ENCODE results near the gene EPHX1. TPM values are rescaled to one million over a fixed set of nuclear protein-coding genes. Genes with fewer than 3 reads are reported as not detected.
A peak's percentile ranks its signal among the peaks of the same experiment; 100 is the strongest.
"Not testable (repeated sequence)": the region's sequence is repeated elsewhere in the genome, so short reads cannot be mapped to it uniquely, and the experiment has no call there.

The EPHX1 gene
- total and polyA plus RNA-seq, 2 donors from 2014 or later, result 78.6 to 178 TPM

DNA sequence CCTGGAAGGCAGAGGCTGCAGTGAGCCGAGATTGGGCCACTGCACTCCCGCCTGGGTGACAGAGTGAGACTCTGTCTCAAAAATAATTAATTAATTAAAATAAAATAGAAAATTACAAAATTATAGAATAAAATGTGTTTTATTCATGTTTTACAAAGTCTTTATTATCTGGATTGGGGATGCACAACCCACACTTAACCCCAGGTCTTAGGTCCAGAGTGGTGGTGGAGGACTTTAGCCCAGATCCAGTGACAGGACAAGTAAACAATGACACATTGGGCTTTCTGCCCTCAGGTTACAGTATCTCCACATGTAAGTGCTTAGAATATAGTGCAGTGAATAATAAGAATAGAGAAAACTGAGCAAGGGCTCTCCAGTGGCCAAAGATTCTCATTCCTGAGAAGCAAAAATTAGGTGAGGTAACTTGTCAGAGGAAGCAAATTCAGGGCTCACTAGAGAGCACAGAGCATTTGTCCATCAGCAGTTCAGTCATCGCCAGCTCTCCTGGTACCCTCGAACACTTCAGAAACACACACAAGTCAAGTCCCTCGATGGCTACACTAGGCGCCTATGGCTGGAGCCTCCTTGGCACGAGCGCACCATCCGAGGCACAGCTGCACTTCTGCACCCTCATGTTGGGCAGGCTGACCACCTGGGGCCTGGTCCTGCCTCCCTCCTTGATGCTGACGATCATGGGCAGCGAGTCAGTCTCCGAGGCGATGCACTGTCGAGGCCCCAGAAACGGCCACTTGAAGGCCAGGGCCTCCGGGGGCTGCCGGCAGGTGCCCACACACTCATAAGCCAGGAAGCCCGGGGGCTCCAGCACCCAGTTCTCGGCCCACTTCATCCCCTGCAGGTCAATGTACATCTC lies 76.5 kb downstream of the EPHX1 start:
- no peak overlapping the region for H3K27ac ChIP-seq (ENCODE audit: low read depth in 2 of 2, low read length in 2 of 2)
- peaks cover 0 to 8% (median 5%) of the 10 kb centered on the region in 3 donors for H3K4me1 ChIP-seq (ENCODE audit: control insufficient read depth in 2 of 3, insufficient read depth in 2 of 3, low read depth in 1 of 3, low read length in 3 of 3)
- no peaks in the 10 kb centered on the region for H3K36me3 ChIP-seq (ENCODE audit: control insufficient read depth in 2 of 3, insufficient read depth in 3 of 3, low read length in 3 of 3)
- H3K4me3 ChIP-seq (ENCODE audit: low read length in 3 of 3), result no peak overlapping the region
- intact Hi-C loops (cut with DNase I), result no loop called here
- H3K9ac ChIP-seq (ENCODE audit: low read length in 3 of 3), result no peak overlapping the region
- peak in 1 of 5 donors; percentile 53 for DNase-seq
- H3K9me3 ChIP-seq (ENCODE audit: control insufficient read depth in 2 of 3, insufficient read depth in 1 of 3, low read length in 3 of 3), result no peaks in the 10 kb centered on the region
- H3K27me3 ChIP-seq (ENCODE audit: control insufficient read depth, insufficient read depth, low read length), result no peaks in the 10 kb centered on the region
- FAIRE-seq, result no peak
- TF ChIP-seq CTCF (IDR thresholded peaks at IDR 0.05; ENCODE audit: borderline replicate concordance, extremely low read depth, insufficient read depth), result no peak

DNA sequence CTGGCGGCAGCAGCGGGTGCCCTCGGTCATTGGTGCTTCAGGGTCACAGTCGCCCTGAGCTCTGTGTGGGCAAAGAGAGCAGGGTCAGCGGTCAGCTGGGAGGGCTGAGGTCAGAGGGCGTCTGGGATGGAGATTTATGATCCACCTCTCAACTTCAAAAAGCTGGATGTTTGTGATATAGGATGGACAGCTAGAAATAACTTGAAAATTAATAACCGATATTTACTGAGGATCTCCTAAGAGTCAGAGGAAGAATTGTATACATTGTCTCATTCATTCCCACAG lies 77.0 kb downstream of the EPHX1 start:
- Histone ChIP-seq H3K4me1 (ENCODE audit: control insufficient read depth in 2 of 3, insufficient read depth in 2 of 3, low read depth in 1 of 3, low read length in 3 of 3) (peaks cover 0 to 7% (median 5%) of the 10 kb centered on the region in 3 donors), H3K27me3 (ENCODE audit: control insufficient read depth, insufficient read depth, low read length) (no peaks in the 10 kb centered on the region), H3K9me3 (ENCODE audit: control insufficient read depth in 2 of 3, insufficient read depth in 1 of 3, low read length in 3 of 3) (no peaks in the 10 kb centered on the region), H3K9ac (ENCODE audit: low read length in 3 of 3) (no peak overlapping the region), H3K27ac (ENCODE audit: low read depth in 2 of 2, low read length in 2 of 2) (no peak overlapping the region), H3K36me3 (ENCODE audit: control insufficient read depth in 2 of 3, insufficient read depth in 3 of 3, low read length in 3 of 3) (no peaks in the 10 kb centered on the region), H3K4me3 (ENCODE audit: low read length in 3 of 3) (no peak overlapping the region)
- DNase-seq (no peak), FAIRE-seq (no peak)
- TF ChIP-seq CTCF (IDR thresholded peaks at IDR 0.05; ENCODE audit: borderline replicate concordance, extremely low read depth, insufficient read depth), result no peak
- intact Hi-C loops (cut with DNase I), result no loop called here

- H3K4me3 ChIP-seq (ENCODE audit: low read length in 3 of 3); H3K27me3 ChIP-seq (ENCODE audit: control insufficient read depth, insufficient read depth, low read length); H3K9me3 ChIP-seq (ENCODE audit: control insufficient read depth in 2 of 3, insufficient read depth in 1 of 3, low read length in 3 of 3); H3K27ac ChIP-seq (ENCODE audit: low read depth in 2 of 2, low read length in 2 of 2); H3K4me1 ChIP-seq (ENCODE audit: control insufficient read depth in 2 of 3, insufficient read depth in 2 of 3, low read depth in 1 of 3, low read length in 3 of 3); intact Hi-C loops (cut with DNase I); H3K9ac ChIP-seq (ENCODE audit: low read length in 3 of 3); FAIRE-seq; H3K36me3 ChIP-seq (ENCODE audit: control insufficient read depth in 2 of 3, insufficient read depth in 3 of 3, low read length in 3 of 3): not testable (repeated sequence)
- peak in 1 of 5 donors; percentile 61 for DNase-seq
Measured at GRCh38 chr1:225887554-225888288, 77.8 kb downstream of the EPHX1 start.

DNA sequence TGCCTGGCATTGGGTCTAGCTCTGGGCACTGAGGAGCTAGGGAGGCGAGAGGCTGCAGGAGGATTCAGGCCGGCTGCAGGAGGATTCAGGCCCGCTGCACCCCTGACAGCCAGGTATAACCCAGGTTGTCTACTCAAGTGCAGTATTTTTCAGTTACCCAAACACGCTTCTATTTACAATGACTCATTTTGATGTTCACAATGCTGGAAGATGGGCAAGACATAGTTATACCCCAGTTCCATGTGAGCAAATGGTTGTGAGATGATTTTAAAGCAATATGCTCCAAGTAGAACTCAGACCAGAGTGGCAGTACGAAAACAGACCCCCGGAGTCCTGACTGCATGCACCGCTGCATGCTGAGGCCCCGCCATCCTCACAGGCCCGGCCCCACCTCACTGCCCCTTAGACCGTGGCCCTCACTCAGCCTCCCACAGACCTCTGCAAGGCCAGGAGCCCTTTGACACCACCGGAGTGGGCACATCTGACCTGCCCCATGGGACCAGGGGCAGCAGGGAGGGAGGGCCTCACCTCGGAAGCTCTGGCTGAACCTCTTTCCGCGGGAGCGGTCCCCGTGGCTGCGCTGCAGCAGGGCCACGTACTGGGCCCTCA lies 78.5 kb downstream of the EPHX1 start:
- H3K9ac ChIP-seq (ENCODE audit: low read length in 3 of 3), result no peak overlapping the region
- H3K9me3 ChIP-seq (ENCODE audit: control insufficient read depth in 2 of 3, insufficient read depth in 1 of 3, low read length in 3 of 3), result no peaks in the 10 kb centered on the region
- TF ChIP-seq CTCF (IDR thresholded peaks at IDR 0.05; ENCODE audit: borderline replicate concordance, extremely low read depth, insufficient read depth), result no peak
- intact Hi-C loops (cut with DNase I), result no loop called here
- no peak for FAIRE-seq
- no peaks in the 10 kb centered on the region for H3K27me3 ChIP-seq (ENCODE audit: control insufficient read depth, insufficient read depth, low read length)
- no peaks in the 10 kb centered on the region for H3K36me3 ChIP-seq (ENCODE audit: control insufficient read depth in 2 of 3, insufficient read depth in 3 of 3, low read length in 3 of 3)
- H3K4me3 ChIP-seq (ENCODE audit: low read length in 3 of 3), result no peak overlapping the region
- H3K27ac ChIP-seq (ENCODE audit: low read depth in 2 of 2, low read length in 2 of 2), result no peak overlapping the region
- peak in 3 of 5 donors; percentile 35 to 43 (median 42) for DNase-seq
- peaks cover 0 to 7% (median 5%) of the 10 kb centered on the region in 3 donors for H3K4me1 ChIP-seq (ENCODE audit: control insufficient read depth in 2 of 3, insufficient read depth in 2 of 3, low read depth in 1 of 3, low read length in 3 of 3)

All from kidney (tissue), 14 donors.